HepG2 (cell line): ENCODE data around the gene NXPH4. TPM values are rescaled to one million over a fixed set of nuclear protein-coding genes. Genes with fewer than 3 reads are reported as not detected.

Source experiments
- ATAC-seq: fragments of 200-7000 bp; cut with Tn5 transposase; 3 replicates; pipeline ENCODE4 v1.9.1; 2020; ENCODE audit warnings: mild to moderate bottlenecking, moderate library complexity
- BruUV-seq: library from RNA; stranded (reverse); fragments of 400-500 nt; replicated peaks from 2 replicates; lab custom pipeline; 2021; lab: Mats Ljungman, UMichigan
- CTCF ChIA-PET: fragments of 300-600 bp; formaldehyde crosslinking; extraction: SDS; loops from one replicate; lab custom pipeline; 2021; ENCODE audit warnings: low total read pairs, inconsistent platforms, low intra/inter-chr PET ratio; lab: Yijun Ruan, JAX
- POLR2A ChIA-PET: fragments of 350-600 bp; sonication (Branson Sonifier 250); formaldehyde crosslinking; loops from one replicate; lab custom pipeline; 2020; ENCODE audit warnings: antibody characterized with exemption, inconsistent platforms; lab: Yijun Ruan, JAX
- DNase-seq: peaks from one replicate; pipeline ENCODE4 v3.0.0-alpha.2; 2015; ENCODE audit warnings: low spot score
- FAIRE-seq: peaks from 3 replicates; lab custom pipeline; 2011; peaks lifted over from hg19 to GRCh38; lab: Jason Lieb, UNC
- H2AFZ ChIP-seq: one replicate; pipeline ENCODE4 v1.6.1; 2011; ENCODE audit warnings: low read length, inconsistent platforms
- H3K27ac ChIP-seq: fragments of 300-600 bp; 3 replicates; pipeline ENCODE4 v1.8.0; 2011; ENCODE audit warnings: mixed run types, mild to moderate bottlenecking, mixed read lengths, low read length, inconsistent platforms; ENCODE audit not compliant: insufficient read depth; ENCODE audit errors: extremely low read length
- H3K27me3 ChIP-seq, 2 experiments: fragments of 200-600 bp in 1 of 2; 2 replicates in 1 of 2; 3 replicates in 1 of 2; pipeline versions ENCODE4 v1.6.0 to v1.8.0; 2011; ENCODE audit warnings: low read length in 2 of 2, mild to moderate bottlenecking in 2 of 2, moderate library complexity in 2 of 2, inconsistent platforms in 1 of 2; ENCODE audit not compliant: insufficient read depth in 2 of 2, control insufficient read depth in 1 of 2
- H3K36me3 ChIP-seq, 2 experiments: fragments of 200-600 bp in 1 of 2; replicated peaks in 1 of 2; 2 replicates in 1 of 2; 3 replicates in 1 of 2; pipeline versions ENCODE4 v1.5.1 to v1.8.0; 2011; ENCODE audit warnings: low read length in 2 of 2, inconsistent platforms in 1 of 2; ENCODE audit not compliant: insufficient read depth in 2 of 2, control insufficient read depth in 1 of 2
- H3K4me1 ChIP-seq: 2 replicates; pipeline ENCODE4 v1.5.1; 2012; ENCODE audit warnings: low read length, inconsistent platforms; ENCODE audit not compliant: insufficient read depth
- H3K4me2 ChIP-seq: 2 replicates; pipeline ENCODE4 v1.6.0; 2011; ENCODE audit warnings: low read depth, low read length, inconsistent platforms
- H3K4me3 ChIP-seq, 3 experiments: fragments of 200-600 bp in 1 of 3; sonication (generic), shearing (Covaris generic) in 1 of 3; replicated peaks in 1 of 3; 2 replicates each; pipeline ENCODE4 v1.5.1; 2011 to 2016; ENCODE audit warnings: low read length in 3 of 3, inconsistent platforms in 2 of 3, low read depth in 2 of 3, mild to moderate bottlenecking in 2 of 3, control low read depth in 1 of 3, mixed read lengths in 1 of 3; ENCODE audit not compliant: insufficient read depth in 1 of 3
- H3K79me2 ChIP-seq: one replicate; pipeline ENCODE4 v1.6.1; 2011; ENCODE audit warnings: low read length, inconsistent platforms; ENCODE audit not compliant: insufficient read depth
- H3K9ac ChIP-seq: 2 replicates; pipeline ENCODE4 v1.6.0; 2011; ENCODE audit warnings: mild to moderate bottlenecking, low read depth, low read length, inconsistent platforms; ENCODE audit not compliant: insufficient read depth
- H3K9me3 ChIP-seq: 2 replicates; pipeline ENCODE4 v1.5.1; 2012; ENCODE audit warnings: mild to moderate bottlenecking, low read length
- H4K20me1 ChIP-seq: 2 replicates; pipeline ENCODE4 v1.6.0; 2011; ENCODE audit warnings: inconsistent platforms, mild to moderate bottlenecking, low read length, moderate library complexity; ENCODE audit not compliant: insufficient read depth
- DMTF1 ChIP-seq: sonication (generic); formaldehyde crosslinking; IDR thresholded peaks from 2 replicates; pipeline ENCODE4 v1.4.0; 2020; ENCODE audit warnings: mild to moderate bottlenecking, missing genetic modification reagents
- DPF2 ChIP-seq: sonication (generic); formaldehyde crosslinking; IDR thresholded peaks from 2 replicates; pipeline ENCODE4 v1.4.0; 2020; ENCODE audit warnings: mild to moderate bottlenecking, low read depth, missing genetic modification reagents, borderline replicate concordance
- FOXM1 ChIP-seq: sonication (generic); formaldehyde crosslinking; IDR thresholded peaks from 2 replicates; pipeline ENCODE4 v1.5.0; 2020; ENCODE audit warnings: missing genetic modification reagents
- LRRFIP1 ChIP-seq: sonication (generic); formaldehyde crosslinking; conservative IDR thresholded peaks from 2 replicates; pipeline ENCODE4 v1.4.0; 2020; ENCODE audit warnings: missing genetic modification reagents
- REPIN1 ChIP-seq: sonication (generic); formaldehyde crosslinking; IDR thresholded peaks from 2 replicates; pipeline ENCODE4 v1.8.0; 2022; ENCODE audit warnings: missing genetic modification reagents, low read depth, mild to moderate bottlenecking, borderline replicate concordance
- ZFAT ChIP-seq: sonication (generic); formaldehyde crosslinking; conservative IDR thresholded peaks from 2 replicates; pipeline ENCODE4 v1.8.1; 2023; ENCODE audit warnings: missing genetic modification reagents, inconsistent platforms
- ZNF382 ChIP-seq: sonication (generic); formaldehyde crosslinking; IDR thresholded peaks from 2 replicates; pipeline ENCODE4 v1.5.0; 2020; ENCODE audit warnings: missing genetic modification reagents, mild to moderate bottlenecking, borderline replicate concordance
- ZNF431 ChIP-seq: sonication (generic); formaldehyde crosslinking; IDR thresholded peaks from 2 replicates; pipeline ENCODE4 v1.9.0; 2022; ENCODE audit warnings: missing genetic modification reagents, low read depth, mild to moderate bottlenecking, borderline replicate concordance
- ZNF460 ChIP-seq: sonication (generic); formaldehyde crosslinking; IDR thresholded peaks from 2 replicates; pipeline ENCODE4 v1.5.1; 2020; ENCODE audit warnings: missing genetic modification reagents, mild to moderate bottlenecking, borderline replicate concordance
- ZNF709 ChIP-seq: sonication (generic); formaldehyde crosslinking; IDR thresholded peaks from 2 replicates; pipeline ENCODE4 v1.5.0; 2020; ENCODE audit warnings: mild to moderate bottlenecking, missing genetic modification reagents
- ZNF780A ChIP-seq: sonication (generic); formaldehyde crosslinking; IDR thresholded peaks from 2 replicates; pipeline ENCODE4 v1.8.0; 2022; ENCODE audit warnings: mild to moderate bottlenecking, missing genetic modification reagents, moderate library complexity
- ZZZ3 ChIP-seq: sonication (generic); formaldehyde crosslinking; IDR thresholded peaks from 2 replicates; pipeline ENCODE4 v1.4.0; 2020; ENCODE audit warnings: missing genetic modification reagents, mild to moderate bottlenecking, borderline replicate concordance
- WGBS: methylation state at CpG from one replicate; pipeline ENCODE4 v1.1.6; 2017; ENCODE audit warnings: low lambda C conversion rate; 5-methylcytosine and 5-hydroxymethylcytosine counted together
- in situ Hi-C: cut with HindIII; loops from 2 replicates; pipeline ENCODE4 v1.10.0; 2017; ENCODE audit warnings: low pct_unique_long_range_greater_than_20kb; ENCODE audit not compliant: extremely low pct_ligation_motif_present
- intact Hi-C: fragments of 100-400 bp; cut with micrococcal nuclease; formaldehyde crosslinking; loops from one replicate; pipeline ENCODE4 v1.10.0; 2022; ENCODE audit not compliant: unreplicated experiment
- polyA plus RNA-seq, 8 experiments: library from polyadenylated mRNA; depleted of rRNA in 3 of 8; stranded (reverse) in 7 of 8; unstranded in 1 of 8; fragments of >200 nt; fragmentation: Illumina TruSeq in 4 of 8; extraction: Trizol in 4 of 8; gene quantifications; 2 replicates each; pipeline versions ENCODE4 v1.2.1 to v1.2.3, GENCODE V29; 2011 to 2016; ENCODE audit warnings: low read depth in 4 of 8, missing spikeins in 1 of 8, mixed read lengths in 1 of 8; ENCODE audit not compliant: insufficient read depth in 1 of 8
- total RNA-seq, 5 experiments: library from RNA; depleted of rRNA; stranded (reverse); fragments of >200 nt; fragmentation: Illumina TruSeq; extraction: Trizol; gene quantifications; 2 replicates each; pipeline ENCODE4 v1.2.3, GENCODE V29; 2016; ENCODE audit warnings: low read depth in 1 of 5
- TF ChIP-seq, protein P1 (sequence below): sonication (generic); formaldehyde crosslinking; IDR thresholded peaks from 2 replicates; pipeline ENCODE4 v1.5.1; 2020; ENCODE audit warnings: mild to moderate bottlenecking, missing genetic modification reagents, moderate library complexity

The NXPH4 gene
- total and polyA plus RNA-seq, 2 of the 13 experiments (the other 11 are each of a cell fraction or from before 2014, with no cell fraction given): 0.13 TPM; not detected in 1

- ATAC-seq (no peak), DNase-seq (no peak), FAIRE-seq (no peak)
- ChIA-PET CTCF (interaction anchor here (4.9 to 11.7 kb wide), 2 partner anchors 14 to 27 kb away, joined by 87 to 308 read pairs; partner anchors contain the start of genes NXPH4 and SHMT2), POLR2A (interaction anchor here (0.9 to 8.9 kb wide), 4 partner anchors 10 to 112 kb away, joined by 3 to 116 read pairs (median 3); partner anchors contain the start of genes LRP1 and SHMT2)
- Histone ChIP-seq H3K9ac (peak overlapping the region; percentile 10; the same call in 1 of the 2 replicates), H3K79me2 (no peaks in the 10 kb centered on the region), H3K4me1 (peaks cover 73% of the 10 kb centered on the region), H4K20me1 (peaks cover 4% of the 10 kb centered on the region; the same call in 1 of the 2 replicates), H3K9me3 (no peaks in the 10 kb centered on the region), H2AFZ (no peak overlapping the region), H3K27ac (no peak overlapping the region), H3K4me3 (peak overlapping the region; percentile 56 to 83 (median 56)), H3K36me3 (no peaks in the 10 kb centered on the region), H3K4me2 (peak overlapping the region; percentile 99), H3K27me3 (peaks cover 19 to 55% of the 10 kb centered on the region in 2 experiments)
- in situ Hi-C loops: no loop called here
- no TSS peak for BruUV-seq
- 4% methylated on average over 38 of the region's 72 CpGs for WGBS
- intact Hi-C loops: no loop called here
- TF ChIP-seq REPIN1 (CRISPR knock-in tag) (no peak), LRRFIP1 (CRISPR knock-in tag) (no peak), DPF2 (CRISPR knock-in tag) (no peak), ZNF709 (CRISPR knock-in tag) (no peak), ZZZ3 (no peak), FOXM1 (CRISPR knock-in tag) (no peak), DMTF1 (CRISPR knock-in tag) (no peak), ZFAT (CRISPR knock-in tag) (no peak), ZNF780A (0 out of 2 replicates have a peak, but pooled peaks have one; percentile 42), ZNF460 (CRISPR knock-in tag) (no peak), ZNF382 (CRISPR knock-in tag) (no peak), ZNF431 (CRISPR knock-in tag) (no peak)
- TF ChIP-seq, protein P1, sequence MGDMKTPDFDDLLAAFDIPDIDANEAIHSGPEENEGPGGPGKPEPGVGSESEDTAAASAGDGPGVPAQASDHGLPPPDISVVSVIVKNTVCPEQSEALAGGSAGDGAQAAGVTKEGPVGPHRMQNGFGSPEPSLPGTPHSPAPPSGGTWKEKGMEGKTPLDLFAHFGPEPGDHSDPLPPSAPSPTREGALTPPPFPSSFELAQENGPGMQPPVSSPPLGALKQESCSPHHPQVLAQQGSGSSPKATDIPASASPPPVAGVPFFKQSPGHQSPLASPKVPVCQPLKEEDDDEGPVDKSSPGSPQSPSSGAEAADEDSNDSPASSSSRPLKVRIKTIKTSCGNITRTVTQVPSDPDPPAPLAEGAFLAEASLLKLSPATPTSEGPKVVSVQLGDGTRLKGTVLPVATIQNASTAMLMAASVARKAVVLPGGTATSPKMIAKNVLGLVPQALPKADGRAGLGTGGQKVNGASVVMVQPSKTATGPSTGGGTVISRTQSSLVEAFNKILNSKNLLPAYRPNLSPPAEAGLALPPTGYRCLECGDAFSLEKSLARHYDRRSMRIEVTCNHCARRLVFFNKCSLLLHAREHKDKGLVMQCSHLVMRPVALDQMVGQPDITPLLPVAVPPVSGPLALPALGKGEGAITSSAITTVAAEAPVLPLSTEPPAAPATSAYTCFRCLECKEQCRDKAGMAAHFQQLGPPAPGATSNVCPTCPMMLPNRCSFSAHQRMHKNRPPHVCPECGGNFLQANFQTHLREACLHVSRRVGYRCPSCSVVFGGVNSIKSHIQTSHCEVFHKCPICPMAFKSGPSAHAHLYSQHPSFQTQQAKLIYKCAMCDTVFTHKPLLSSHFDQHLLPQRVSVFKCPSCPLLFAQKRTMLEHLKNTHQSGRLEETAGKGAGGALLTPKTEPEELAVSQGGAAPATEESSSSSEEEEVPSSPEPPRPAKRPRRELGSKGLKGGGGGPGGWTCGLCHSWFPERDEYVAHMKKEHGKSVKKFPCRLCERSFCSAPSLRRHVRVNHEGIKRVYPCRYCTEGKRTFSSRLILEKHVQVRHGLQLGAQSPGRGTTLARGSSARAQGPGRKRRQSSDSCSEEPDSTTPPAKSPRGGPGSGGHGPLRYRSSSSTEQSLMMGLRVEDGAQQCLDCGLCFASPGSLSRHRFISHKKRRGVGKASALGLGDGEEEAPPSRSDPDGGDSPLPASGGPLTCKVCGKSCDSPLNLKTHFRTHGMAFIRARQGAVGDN (CRISPR knock-in tag): peak; percentile 44; the same call in 1 of the 2 replicates
Observed at GRCh38 chr12:57240066-57240921, 23.7 kb downstream of the NXPH4 start.
